Caco-2 (cell line): ENCODE measurements around the gene ASH1L. TPM values are rescaled to one million over a fixed set of nuclear protein-coding genes. Genes with fewer than 3 reads are reported as not detected.
"Not testable (repeated sequence)": the region's sequence is repeated elsewhere in the genome, so short reads cannot be mapped to it uniquely, and the experiment has no call there.

Experiments used
- BruUV-seq: library from RNA; stranded (reverse); fragments of 400-500 nt; replicated peaks from 2 replicates; lab custom pipeline; 2021; lab: Mats Ljungman, UMichigan
- CTCF ChIA-PET: fragments of 300-600 bp; sonication (Branson Sonifier 250); formaldehyde crosslinking; loops from one replicate; lab custom pipeline; 2022; ENCODE audit warnings: antibody characterized with exemption; lab: Charles Lee
- POLR2A ChIA-PET: fragments of 300-600 bp; sonication (Branson Sonifier 250); formaldehyde crosslinking; loops from one replicate; lab custom pipeline; 2022; ENCODE audit warnings: antibody characterized with exemption; lab: Charles Lee
- DNase-seq, 2 experiments: peaks; one replicate each; pipeline versions ENCODE4 v3.0.0 to v3.0.0-alpha.2; 2020 to 2022
- H3K27me3 ChIP-seq: replicated peaks from 2 replicates; pipeline ENCODE4 v1.6.0; 2011; ENCODE audit warnings: low read length; ENCODE audit not compliant: control insufficient read depth, insufficient read depth
- H3K36me3 ChIP-seq: 2 replicates; pipeline ENCODE4 v1.5.1; 2011; ENCODE audit warnings: low read length; ENCODE audit not compliant: control insufficient read depth, insufficient read depth
- H3K4me1 ChIP-seq: fragments of 250-450 bp; sonication (Bioruptor Pico); 2 replicates; pipeline ENCODE4 v1.5.1; 2020; ENCODE audit warnings: mild to moderate bottlenecking
- H3K4me3 ChIP-seq: 2 replicates; pipeline ENCODE4 v1.5.1; 2011; ENCODE audit warnings: low read depth, mild to moderate bottlenecking, control low read depth, low read length
- H3K9me3 ChIP-seq: fragments of 250-450 bp; sonication (Bioruptor Pico); 2 replicates; pipeline ENCODE4 v1.5.1; 2020; ENCODE audit warnings: mild to moderate bottlenecking, moderate library complexity
- H3K27ac Mint-ChIP-seq: one replicate; pipeline ENCODE4 v1.8.0; 2022; ENCODE audit warnings: mixed read lengths; ENCODE audit not compliant: unreplicated experiment
- H3K27me3 Mint-ChIP-seq: one replicate; pipeline ENCODE4 v1.8.0; 2022; ENCODE audit warnings: mixed read lengths; ENCODE audit not compliant: insufficient read depth, unreplicated experiment
- H3K36me3 Mint-ChIP-seq: one replicate; pipeline ENCODE4 v1.8.0; 2022; ENCODE audit warnings: mild to moderate bottlenecking, mixed read lengths; ENCODE audit not compliant: insufficient read depth, unreplicated experiment
- H3K4me1 Mint-ChIP-seq: one replicate; pipeline ENCODE4 v1.8.0; 2022; ENCODE audit warnings: low read depth, mixed read lengths; ENCODE audit not compliant: unreplicated experiment
- H3K4me3 Mint-ChIP-seq: one replicate; pipeline ENCODE4 v1.8.0; 2022; ENCODE audit warnings: mild to moderate bottlenecking, moderate library complexity, mixed read lengths; ENCODE audit not compliant: unreplicated experiment
- H3K9me3 Mint-ChIP-seq: one replicate; pipeline ENCODE4 v1.8.0; 2022; ENCODE audit warnings: mixed read lengths; ENCODE audit not compliant: unreplicated experiment
- CTCF ChIP-seq, 2 experiments: fragments of 200-600 bp in 1 of 2; IDR thresholded peaks; 1 replicate in 1 of 2; 2 replicates in 1 of 2; pipeline versions ENCODE4 v1.5.1 to v1.8.0; 2011 to 2022; ENCODE audit warnings: antibody characterized with exemption in 1 of 2, control low read depth in 1 of 2, inconsistent platforms in 1 of 2, low read depth in 1 of 2, low read length in 1 of 2, mild to moderate bottlenecking in 1 of 2, moderate library complexity in 1 of 2; ENCODE audit not compliant: insufficient read depth in 1 of 2, severe bottlenecking in 1 of 2, unreplicated experiment in 1 of 2
- intact Hi-C: fragments of 100-400 bp; cut with micrococcal nuclease; formaldehyde crosslinking; loops from one replicate; pipeline ENCODE4 v1.10.0; 2022; ENCODE audit not compliant: unreplicated experiment
- total RNA-seq: library from RNA; stranded (reverse); gene quantifications from 2 replicates; pipeline ENCODE4 v1.2.3, GENCODE V29; 2022

The ASH1L gene
- total RNA-seq, 1 experiment from 2014 or later, result 39.4 TPM

GRCh38 chr1:155509064-155509463 is 53.5 kb downstream of the ASH1L start:
- CTCF ChIA-PET, result no interaction called here
- no peak overlapping the region for H3K27ac Mint-ChIP-seq
- no TSS peak for BruUV-seq
- no peaks in the 10 kb centered on the region for H3K27me3 Mint-ChIP-seq
- H3K4me1 ChIP-seq, result no peaks in the 10 kb centered on the region
- no peaks in the 10 kb centered on the region for H3K9me3 Mint-ChIP-seq
- peaks cover 11% of the 10 kb centered on the region for H3K36me3 Mint-ChIP-seq
- DNase-seq, result no peak
- H3K4me3 ChIP-seq, result no peak overlapping the region
- H3K27me3 ChIP-seq, result no peaks in the 10 kb centered on the region
- no peaks in the 10 kb centered on the region for H3K4me1 Mint-ChIP-seq
- no peaks in the 10 kb centered on the region for H3K9me3 ChIP-seq
- intact Hi-C loops, result no loop called here
- H3K36me3 ChIP-seq, result no peaks in the 10 kb centered on the region; the same call in 1 of the 2 replicates
- TF ChIP-seq CTCF (IDR thresholded peaks at IDR 0.05; ENCODE audit: insufficient read depth in 1 of 2, low read depth in 1 of 2, low read length in 1 of 2, severe bottlenecking in 1 of 2, unreplicated experiment in 1 of 2), result no peak
- no peak overlapping the region for H3K4me3 Mint-ChIP-seq
- POLR2A ChIA-PET, result no interaction called here

GRCh38 chr1:155507945-155508344 is 54.7 kb downstream of the ASH1L start:
- Mint-ChIP-seq H3K36me3 (peaks cover 5% of the 10 kb centered on the region), H3K27me3 (no peaks in the 10 kb centered on the region), H3K4me1 (no peaks in the 10 kb centered on the region), H3K27ac (no peak overlapping the region), H3K9me3 (no peaks in the 10 kb centered on the region), H3K4me3 (no peak overlapping the region)
- H3K4me3 ChIP-seq, result no peak overlapping the region
- no peak for DNase-seq
- 0 out of 2 replicates have a peak, but pooled peaks cover 4% of the 10 kb centered on the region for H3K4me1 ChIP-seq
- BruUV-seq, result no TSS peak
- no peaks in the 10 kb centered on the region for H3K27me3 ChIP-seq
- H3K36me3 ChIP-seq, result no peaks in the 10 kb centered on the region
- H3K9me3 ChIP-seq, result no peaks in the 10 kb centered on the region; the same call in 1 of the 2 replicates
- ChIA-PET POLR2A (no interaction called here), CTCF (no interaction called here)
- intact Hi-C loops, result no loop called here
- no peak for TF ChIP-seq CTCF (IDR thresholded peaks at IDR 0.05; ENCODE audit: insufficient read depth in 1 of 2, low read depth in 1 of 2, low read length in 1 of 2, severe bottlenecking in 1 of 2, unreplicated experiment in 1 of 2)

- DNase-seq, H3K4me1 Mint-ChIP-seq, BruUV-seq, H3K27ac Mint-ChIP-seq, H3K27me3 Mint-ChIP-seq, H3K4me3 ChIP-seq, H3K36me3 ChIP-seq, CTCF ChIA-PET, H3K27me3 ChIP-seq, H3K9me3 ChIP-seq, H3K4me1 ChIP-seq, H3K9me3 Mint-ChIP-seq, intact Hi-C loops, H3K36me3 Mint-ChIP-seq, H3K4me3 Mint-ChIP-seq, POLR2A ChIA-PET: not testable (repeated sequence)
Observed at GRCh38 chr1:155505963-155506362, 56.6 kb downstream of the ASH1L start.
